A549 (cell line): ENCODE data around the gene RAD51B. TPM values are rescaled to one million over a fixed set of nuclear protein-coding genes. Genes with fewer than 3 reads are reported as not detected.

Experiments used
- ATAC-seq, 2 experiments: fragments of 200-7000 bp in 1 of 2; fragments of >200 bp in 1 of 2; cut with Nextera tagmentation in 1 of 2; cut with Tn5 transposase in 1 of 2; 3 replicates each; pipeline versions ENCODE4 v1.8.0 to v1.9.1; 2018 to 2020; ENCODE audit warnings: mild to moderate bottlenecking in 1 of 2, moderate library complexity in 1 of 2
- CTCF ChIA-PET: fragments of 300-600 bp; sonication (Branson Sonifier 250); formaldehyde crosslinking; extraction: SDS; loops from one replicate; lab custom pipeline; 2021; ENCODE audit warnings: antibody characterized with exemption, inconsistent platforms; lab: Yijun Ruan, JAX
- POLR2A ChIA-PET: fragments of 350-600 bp; formaldehyde crosslinking; extraction: SDS; loops from one replicate; lab custom pipeline; 2021; ENCODE audit warnings: antibody characterized with exemption, inconsistent platforms; lab: Yijun Ruan, JAX
- DNase-seq, 2 experiments: peaks; one replicate each; pipeline versions ENCODE4 v3.0.0 to v3.0.0-alpha.2; 2011 to 2016; ENCODE audit warnings: low read depth in 1 of 2, low spot score in 1 of 2
- FAIRE-seq: peaks from 2 replicates; lab custom pipeline; 2011; peaks lifted over from hg19 to GRCh38; lab: Jason Lieb, UNC
- H3K27ac ChIP-seq, 2 experiments: fragments of >200 bp; sonication (Bioruptor Twin); formaldehyde crosslinking; 3 replicates each; pipeline ENCODE4 v1.5.1; 2016 to 2017
- H3K4me1 ChIP-seq: fragments of >200 bp; sonication (Bioruptor Twin); formaldehyde crosslinking; 3 replicates; pipeline ENCODE4 v1.6.1; 2016
- H3K4me2 ChIP-seq: fragments of >200 bp; sonication (Bioruptor Twin); formaldehyde crosslinking; 3 replicates; pipeline ENCODE4 v1.6.1; 2016
- H3K4me3 ChIP-seq: fragments of >200 bp; sonication (Bioruptor Twin); formaldehyde crosslinking; 3 replicates; pipeline ENCODE4 v1.5.1; 2016
- H3K9me3 ChIP-seq: fragments of >200 bp; sonication (Bioruptor Twin); formaldehyde crosslinking; 3 replicates; pipeline ENCODE4 v1.6.1; 2016
- CHD2 ChIP-seq: fragments of 150-350 bp; IDR thresholded peaks from 2 replicates; pipeline ENCODE4 v1.6.1; 2014; ENCODE audit warnings: low read length; ENCODE audit not compliant: partially characterized antibody
- CHD4 ChIP-seq: fragments of 200-600 bp; sonication (generic); IDR thresholded peaks from 2 replicates; pipeline ENCODE4 v1.6.1; 2016; ENCODE audit warnings: antibody characterized with exemption, mild to moderate bottlenecking, borderline replicate concordance
- EP300 ChIP-seq, 2 experiments: fragments of >200 bp; sonication (Bioruptor Twin); formaldehyde crosslinking; IDR thresholded peaks; 2 replicates in 1 of 2; 3 replicates in 1 of 2; pipeline ENCODE4 v1.6.1; 2016 to 2017
- FOSL2 ChIP-seq, 2 experiments: fragments of 450-650 bp in 1 of 2; fragments of >200 bp in 1 of 2; sonication (Bioruptor Twin) in 1 of 2; formaldehyde crosslinking; IDR thresholded peaks; 2 replicates each; pipeline versions ENCODE4 v1.5.0 to v1.6.1; 2016 to 2020; ENCODE audit warnings: mild to moderate bottlenecking in 1 of 2, moderate library complexity in 1 of 2
- HOXA7 ChIP-seq: fragments of 250-450 bp; sonication (Bioruptor Pico); IDR thresholded peaks from 2 replicates; pipeline ENCODE4 v1.5.0; 2020; ENCODE audit warnings: mild to moderate bottlenecking, moderate library complexity
- KDM1A ChIP-seq: fragments of 200-600 bp; sonication (generic); IDR thresholded peaks from 2 replicates; pipeline ENCODE4 v1.6.1; 2016; ENCODE audit warnings: low read depth, mild to moderate bottlenecking
- MAFK ChIP-seq: fragments of 450-650 bp; IDR thresholded peaks from 2 replicates; pipeline ENCODE4 v1.6.1; 2014; ENCODE audit not compliant: partially characterized antibody
- NR3C1 ChIP-seq: fragments of >200 bp; sonication (Bioruptor Twin); formaldehyde crosslinking; IDR thresholded peaks from 3 replicates; pipeline ENCODE4 v1.6.1; 2017
- PHF8 ChIP-seq: fragments of 200-600 bp; sonication (generic); IDR thresholded peaks from 2 replicates; pipeline ENCODE4 v1.6.1; 2016; ENCODE audit warnings: low read depth, mild to moderate bottlenecking, antibody characterized with exemption, moderate library complexity, borderline replicate concordance
- TFCP2L1 ChIP-seq: fragments of 250-450 bp; sonication (Bioruptor Pico); IDR thresholded peaks from 2 replicates; pipeline ENCODE4 v1.5.0; 2021; ENCODE audit warnings: mild to moderate bottlenecking
- ZFP36 ChIP-seq: fragments of 450-650 bp; IDR thresholded peaks from 2 replicates; pipeline ENCODE4 v1.6.1; 2014; ENCODE audit warnings: borderline replicate concordance; ENCODE audit not compliant: partially characterized antibody
- WGBS: methylation state at CpG from one replicate; pipeline ENCODE4 v1.1.6; 2017; ENCODE audit errors: missing lambda C conversion rate; 5-methylcytosine and 5-hydroxymethylcytosine counted together
- polyA plus RNA-seq, 4 experiments: library from polyadenylated mRNA; depleted of rRNA in 3 of 4; stranded (reverse); fragments of >200 nt; fragmentation: RNase III in 1 of 4; extraction: RNeasy Plus Mini Kit Qiagen cat#74134 plus additional on column Dnase treatment in 1 of 4; gene quantifications; 2 replicates in 3 of 4; 3 replicates in 1 of 4; pipeline ENCODE4 v1.2.3, GENCODE V29; 2011 to 2017
- TF ChIP-seq, protein P1 (sequence below): fragments of 150-350 bp; IDR thresholded peaks from 2 replicates; pipeline ENCODE4 v1.6.1; 2014; ENCODE audit warnings: low read depth, mild to moderate bottlenecking, low read length
- TF ChIP-seq, protein P2 (sequence below): IDR thresholded peaks from 2 replicates; pipeline ENCODE4 v1.6.1; 2012
- TF ChIP-seq, protein P3 (sequence below): fragments of >200 bp; sonication (Bioruptor Twin); formaldehyde crosslinking; IDR thresholded peaks from 2 replicates; pipeline ENCODE4 v1.6.1; 2016
- TF ChIP-seq, protein P4 (sequence below): fragments of 250-450 bp; sonication (Bioruptor Pico); IDR thresholded peaks from 2 replicates; pipeline ENCODE4 v1.5.0; 2021; ENCODE audit warnings: mild to moderate bottlenecking, moderate library complexity, borderline replicate concordance
- TF ChIP-seq, protein P5 (sequence below): fragments of 200-600 bp; sonication (generic); IDR thresholded peaks from 2 replicates; pipeline ENCODE4 v1.6.1; 2016; ENCODE audit warnings: antibody characterized with exemption, mild to moderate bottlenecking, moderate library complexity

RAD51B gene
- polyA plus RNA-seq, 2 of the 4 experiments (the other 2 are of a cell fraction): 7.2 to 10.8 TPM

DNA sequence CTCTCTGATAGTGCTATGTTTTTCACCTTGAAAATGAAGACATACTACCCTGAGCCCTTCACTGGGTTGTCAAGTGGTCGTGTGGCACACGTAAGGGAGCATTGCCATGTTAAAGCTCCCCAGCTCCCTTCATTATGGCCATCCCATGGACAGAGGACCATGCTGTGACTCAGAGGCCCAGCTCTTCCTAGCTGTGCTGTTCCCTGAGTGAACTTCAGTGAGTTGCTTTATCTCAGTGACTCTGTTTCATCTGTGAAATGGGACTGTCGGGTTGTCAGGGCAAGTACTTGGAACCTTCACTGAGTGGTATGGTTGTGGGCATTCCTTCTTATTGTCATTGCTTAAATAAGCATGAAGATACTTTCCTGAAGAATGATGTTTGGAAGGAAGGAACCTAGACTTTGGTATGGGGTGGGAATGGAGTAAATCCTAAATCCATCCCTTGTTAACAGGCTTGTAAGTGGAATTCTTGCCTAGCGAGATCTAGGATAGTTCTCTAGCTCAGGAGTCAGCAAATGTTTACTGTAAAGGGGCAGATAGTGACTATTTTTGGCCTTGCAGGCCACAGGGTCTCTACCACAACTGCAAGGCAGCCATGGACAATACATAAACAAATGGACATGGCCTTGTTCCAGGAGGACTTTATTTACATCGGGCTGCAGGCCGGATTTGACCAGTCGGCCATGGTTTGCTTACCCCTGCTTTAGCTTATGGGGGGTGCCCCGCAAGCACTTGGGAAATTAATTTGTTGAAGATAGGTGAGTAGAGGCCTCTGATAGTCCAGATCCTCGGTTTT is 689.8 kb downstream of the RAD51B start:
- no peak for DNase-seq
- 87% methylated on average over 9 of the region's 9 CpGs for WGBS
- CTCF ChIA-PET: interaction anchor here (0.6 kb wide), 1 partner anchor 1065 kb away, joined by 3 read pairs; the partner anchor contains the start of gene CCDC177
- H3K27ac ChIP-seq: peak overlapping the region; percentile 50 to 60; a peak in 3 of 6 replicates
- TF ChIP-seq KDM1A (no peak), HOXA7 (CRISPR knock-in tag) (no peak), EP300 (IDR thresholded peaks at IDR 0.05) (no peak), MAFK (no peak), ZFP36 (no peak)
- TF ChIP-seq, protein P1, sequence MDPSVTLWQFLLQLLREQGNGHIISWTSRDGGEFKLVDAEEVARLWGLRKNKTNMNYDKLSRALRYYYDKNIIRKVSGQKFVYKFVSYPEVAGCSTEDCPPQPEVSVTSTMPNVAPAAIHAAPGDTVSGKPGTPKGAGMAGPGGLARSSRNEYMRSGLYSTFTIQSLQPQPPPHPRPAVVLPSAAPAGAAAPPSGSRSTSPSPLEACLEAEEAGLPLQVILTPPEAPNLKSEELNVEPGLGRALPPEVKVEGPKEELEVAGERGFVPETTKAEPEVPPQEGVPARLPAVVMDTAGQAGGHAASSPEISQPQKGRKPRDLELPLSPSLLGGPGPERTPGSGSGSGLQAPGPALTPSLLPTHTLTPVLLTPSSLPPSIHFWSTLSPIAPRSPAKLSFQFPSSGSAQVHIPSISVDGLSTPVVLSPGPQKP: no peak
- TF ChIP-seq, protein P2, sequence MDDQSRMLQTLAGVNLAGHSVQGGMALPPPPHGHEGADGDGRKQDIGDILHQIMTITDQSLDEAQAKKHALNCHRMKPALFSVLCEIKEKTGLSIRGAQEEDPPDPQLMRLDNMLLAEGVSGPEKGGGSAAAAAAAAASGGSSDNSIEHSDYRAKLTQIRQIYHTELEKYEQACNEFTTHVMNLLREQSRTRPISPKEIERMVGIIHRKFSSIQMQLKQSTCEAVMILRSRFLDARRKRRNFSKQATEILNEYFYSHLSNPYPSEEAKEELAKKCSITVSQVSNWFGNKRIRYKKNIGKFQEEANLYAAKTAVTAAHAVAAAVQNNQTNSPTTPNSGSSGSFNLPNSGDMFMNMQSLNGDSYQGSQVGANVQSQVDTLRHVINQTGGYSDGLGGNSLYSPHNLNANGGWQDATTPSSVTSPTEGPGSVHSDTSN: no peak
- TF ChIP-seq, all 56 proteins: peak for 0
- peaks cover 6% of the 10 kb centered on the region; the same call in 2 of the 3 replicates for H3K9me3 ChIP-seq
- POLR2A ChIA-PET: no interaction called here
- no peak overlapping the region for H3K4me2 ChIP-seq
- no peak for FAIRE-seq
- peaks cover 18% of the 10 kb centered on the region; the same call in 2 of the 3 replicates for H3K4me1 ChIP-seq
- ATAC-seq: no peak
- no peak overlapping the region for H3K4me3 ChIP-seq

DNA sequence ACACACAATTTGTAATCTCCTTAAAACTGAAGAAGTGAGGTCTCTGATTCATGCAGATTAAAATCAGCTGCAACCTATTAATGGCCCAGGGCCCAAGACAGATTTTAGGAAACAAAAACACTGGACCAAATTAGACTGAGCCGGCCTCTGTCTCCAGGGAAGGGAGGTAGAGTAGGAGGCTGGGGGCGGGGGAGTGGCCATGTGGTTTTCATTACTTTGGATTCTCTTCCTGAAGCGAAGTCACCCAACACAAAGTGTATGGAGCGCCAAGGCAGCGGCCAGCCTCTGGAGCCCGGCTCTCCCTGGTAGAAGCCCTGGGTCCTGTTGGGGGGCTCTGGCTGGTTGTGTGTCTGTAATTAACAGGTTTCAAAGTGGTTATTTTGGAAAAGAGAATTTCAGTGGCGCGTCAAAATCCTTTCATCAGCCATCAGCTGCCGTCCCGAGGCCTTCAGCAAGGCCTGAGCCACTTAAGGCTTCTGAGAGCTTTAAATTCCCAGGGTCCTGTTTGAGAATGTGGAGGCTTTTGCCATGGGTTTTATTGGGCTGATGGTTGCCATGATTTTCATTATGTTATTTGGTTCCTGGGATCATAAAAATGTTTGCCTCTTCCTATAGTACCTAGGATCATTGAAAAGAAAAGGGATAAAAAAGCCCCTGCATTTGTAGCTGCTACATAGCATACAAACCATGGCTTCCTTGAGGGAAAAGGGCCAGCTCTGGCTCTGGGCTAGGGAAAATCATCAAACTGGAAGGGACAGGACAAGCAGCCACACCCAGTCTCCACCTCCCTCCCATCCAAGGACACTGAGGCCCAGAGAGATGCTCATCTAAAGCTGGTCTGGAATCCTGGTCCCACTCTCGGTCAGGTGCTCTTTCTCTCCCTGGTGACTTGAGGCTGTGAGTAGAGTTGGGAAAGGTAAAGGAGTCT is 690.9 kb downstream of the RAD51B start:
- H3K4me3 ChIP-seq: no peak overlapping the region
- WGBS: 97% methylated on average over 11 of the region's 11 CpGs
- peaks cover 6% of the 10 kb centered on the region; the same call in 2 of the 3 replicates for H3K9me3 ChIP-seq
- ChIA-PET POLR2A (no interaction called here), CTCF (interaction anchor here (0.6 kb wide), 1 partner anchor 87 kb away, joined by 3 read pairs; no protein-coding TSS in a partner anchor)
- TF ChIP-seq, protein P3, sequence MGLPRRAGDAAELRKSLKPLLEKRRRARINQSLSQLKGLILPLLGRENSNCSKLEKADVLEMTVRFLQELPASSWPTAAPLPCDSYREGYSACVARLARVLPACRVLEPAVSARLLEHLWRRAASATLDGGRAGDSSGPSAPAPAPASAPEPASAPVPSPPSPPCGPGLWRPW: no peak
- TF ChIP-seq PHF8 (no peak), CHD2 (no peak), TFCP2L1 (CRISPR knock-in tag) (no peak), MAFK (no peak), CHD4 (no peak)
- FAIRE-seq: no peak
- H3K4me1 ChIP-seq: peaks cover 18% of the 10 kb centered on the region; the same call in 2 of the 3 replicates
- peak overlapping the region; percentile 50 to 60; a peak in 5 of 6 replicates for H3K27ac ChIP-seq
- H3K4me2 ChIP-seq: no peak overlapping the region
- no peak for ATAC-seq
- DNase-seq: no peak

DNA sequence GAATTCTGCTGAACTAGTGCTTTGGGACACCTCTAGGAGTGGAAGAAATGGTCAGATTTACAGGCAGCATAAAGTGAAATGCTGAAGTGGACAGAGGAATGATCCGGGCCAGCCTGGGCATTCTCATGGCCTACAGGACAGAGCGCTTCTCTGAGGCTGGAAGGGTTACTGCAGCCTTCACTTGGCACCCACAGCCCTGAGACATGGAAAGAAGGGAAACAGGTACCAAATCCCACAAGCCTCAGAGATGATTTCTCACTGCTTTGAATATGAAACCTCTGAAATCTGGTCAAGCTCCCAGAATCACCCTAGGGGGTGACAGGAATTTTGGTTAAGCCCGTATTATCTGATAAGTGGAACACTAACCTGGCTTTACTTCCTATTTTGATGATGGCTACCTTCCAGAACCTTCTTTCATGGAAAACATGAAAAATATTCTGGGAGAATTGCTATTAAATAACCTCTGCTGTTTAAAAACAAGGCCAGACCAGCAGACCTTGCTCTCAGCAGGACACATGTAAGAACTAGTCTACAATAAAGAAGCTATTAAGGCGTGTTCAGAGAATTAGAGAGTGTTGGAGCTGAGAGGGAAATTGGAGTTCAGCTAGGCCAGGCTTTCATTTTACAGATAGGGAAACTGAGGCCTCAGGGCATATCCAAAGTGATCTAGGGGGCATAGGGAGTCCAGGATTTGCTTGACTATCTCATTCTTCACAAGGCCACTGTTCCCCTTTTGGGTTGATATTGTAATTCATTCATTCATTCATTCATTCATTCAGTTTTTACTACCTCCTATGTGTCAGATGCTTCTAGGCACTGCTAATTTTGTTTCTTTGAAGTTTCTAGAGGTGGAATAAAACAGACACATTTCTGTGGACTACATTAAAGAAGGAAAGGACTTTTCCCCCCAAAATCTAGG is 691.8 kb downstream of the RAD51B start:
- peaks cover 6% of the 10 kb centered on the region; the same call in 2 of the 3 replicates for H3K9me3 ChIP-seq
- no peak; a peak in 1 of 6 replicates for ATAC-seq
- peak overlapping the region; percentile 50 to 60; a peak in 5 of 6 replicates for H3K27ac ChIP-seq
- no peak for DNase-seq
- POLR2A ChIA-PET: no interaction called here
- 90% methylated on average over 4 of the region's 4 CpGs for WGBS
- no peak overlapping the region for H3K4me3 ChIP-seq
- peaks cover 18% of the 10 kb centered on the region; the same call in 2 of the 3 replicates for H3K4me1 ChIP-seq
- FAIRE-seq: no peak
- TF ChIP-seq MAFK: peak; percentile 14
- no peak for TF ChIP-seq FOSL2 (IDR thresholded peaks at IDR 0.05)
- no peak for TF ChIP-seq FOSL2 (CRISPR knock-in tag; IDR thresholded peaks at IDR 0.05)
- TF ChIP-seq NR3C1: no peak
- TF ChIP-seq, protein P4, sequence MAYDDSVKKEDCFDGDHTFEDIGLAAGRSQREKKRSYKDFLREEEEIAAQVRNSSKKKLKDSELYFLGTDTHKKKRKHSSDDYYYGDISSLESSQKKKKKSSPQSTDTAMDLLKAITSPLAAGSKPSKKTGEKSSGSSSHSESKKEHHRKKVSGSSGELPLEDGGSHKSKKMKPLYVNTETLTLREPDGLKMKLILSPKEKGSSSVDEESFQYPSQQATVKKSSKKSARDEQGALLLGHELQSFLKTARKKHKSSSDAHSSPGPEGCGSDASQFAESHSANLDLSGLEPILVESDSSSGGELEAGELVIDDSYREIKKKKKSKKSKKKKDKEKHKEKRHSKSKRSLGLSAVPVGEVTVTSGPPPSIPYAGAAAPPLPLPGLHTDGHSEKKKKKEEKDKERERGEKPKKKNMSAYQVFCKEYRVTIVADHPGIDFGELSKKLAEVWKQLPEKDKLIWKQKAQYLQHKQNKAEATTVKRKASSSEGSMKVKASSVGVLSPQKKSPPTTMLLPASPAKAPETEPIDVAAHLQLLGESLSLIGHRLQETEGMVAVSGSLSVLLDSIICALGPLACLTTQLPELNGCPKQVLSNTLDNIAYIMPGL (CRISPR knock-in tag): no peak
- TF ChIP-seq, protein P5, sequence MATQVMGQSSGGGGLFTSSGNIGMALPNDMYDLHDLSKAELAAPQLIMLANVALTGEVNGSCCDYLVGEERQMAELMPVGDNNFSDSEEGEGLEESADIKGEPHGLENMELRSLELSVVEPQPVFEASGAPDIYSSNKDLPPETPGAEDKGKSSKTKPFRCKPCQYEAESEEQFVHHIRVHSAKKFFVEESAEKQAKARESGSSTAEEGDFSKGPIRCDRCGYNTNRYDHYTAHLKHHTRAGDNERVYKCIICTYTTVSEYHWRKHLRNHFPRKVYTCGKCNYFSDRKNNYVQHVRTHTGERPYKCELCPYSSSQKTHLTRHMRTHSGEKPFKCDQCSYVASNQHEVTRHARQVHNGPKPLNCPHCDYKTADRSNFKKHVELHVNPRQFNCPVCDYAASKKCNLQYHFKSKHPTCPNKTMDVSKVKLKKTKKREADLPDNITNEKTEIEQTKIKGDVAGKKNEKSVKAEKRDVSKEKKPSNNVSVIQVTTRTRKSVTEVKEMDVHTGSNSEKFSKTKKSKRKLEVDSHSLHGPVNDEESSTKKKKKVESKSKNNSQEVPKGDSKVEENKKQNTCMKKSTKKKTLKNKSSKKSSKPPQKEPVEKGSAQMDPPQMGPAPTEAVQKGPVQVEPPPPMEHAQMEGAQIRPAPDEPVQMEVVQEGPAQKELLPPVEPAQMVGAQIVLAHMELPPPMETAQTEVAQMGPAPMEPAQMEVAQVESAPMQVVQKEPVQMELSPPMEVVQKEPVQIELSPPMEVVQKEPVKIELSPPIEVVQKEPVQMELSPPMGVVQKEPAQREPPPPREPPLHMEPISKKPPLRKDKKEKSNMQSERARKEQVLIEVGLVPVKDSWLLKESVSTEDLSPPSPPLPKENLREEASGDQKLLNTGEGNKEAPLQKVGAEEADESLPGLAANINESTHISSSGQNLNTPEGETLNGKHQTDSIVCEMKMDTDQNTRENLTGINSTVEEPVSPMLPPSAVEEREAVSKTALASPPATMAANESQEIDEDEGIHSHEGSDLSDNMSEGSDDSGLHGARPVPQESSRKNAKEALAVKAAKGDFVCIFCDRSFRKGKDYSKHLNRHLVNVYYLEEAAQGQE: no peak
- TF ChIP-seq, all 56 proteins: peak for 1
- H3K4me2 ChIP-seq: no peak overlapping the region
- CTCF ChIA-PET: no interaction called here
